Activated naive CD4-positive, alpha-beta T cell (primary cell): ENCODE results near the gene CACNG4.

Experiments
- DNase-seq, 4 experiments: peaks; one replicate each; lab custom pipeline; 2025; lab: John Stamatoyannopoulos, UW

The CACNG4 gene

GRCh38 chr17:67066717-67067116 is 102.2 kb downstream of the CACNG4 start:
- DNase-seq: no peak

GRCh38 chr17:67067571-67068482 is 103.3 kb downstream of the CACNG4 start:
- no peak for DNase-seq

- no peak for DNase-seq
Measured at GRCh38 chr17:67068999-67069398, 104.5 kb downstream of the CACNG4 start.

- no peak for DNase-seq
Measured at GRCh38 chr17:67069603-67070136, 105.2 kb downstream of the CACNG4 start.

- no peak for DNase-seq
Measured at GRCh38 chr17:67071595-67071994, 107.1 kb downstream of the CACNG4 start.

- no peak for DNase-seq
Measured at GRCh38 chr17:67072885-67073284, 108.4 kb downstream of the CACNG4 start.

GRCh38 chr17:67074781-67075180 is 110.3 kb downstream of the CACNG4 start:
- DNase-seq: no peak

- DNase-seq: no peak
Measured at GRCh38 chr17:67076290-67076689, 111.8 kb downstream of the CACNG4 start.

- DNase-seq: no peak
Measured at GRCh38 chr17:67078292-67078691, 113.8 kb downstream of the CACNG4 start.

- DNase-seq: no peak
Measured at GRCh38 chr17:67079491-67079890, 115.0 kb downstream of the CACNG4 start.

- DNase-seq: no peak
Measured at GRCh38 chr17:67080804-67081203, 116.3 kb downstream of the CACNG4 start.

- DNase-seq: no peak
Measured at GRCh38 chr17:67082107-67082506, 117.6 kb downstream of the CACNG4 start.
